Retina (tissue), 1 donor: Measurements from ENCODE around the gene KLC3.

Source experiments
- DNase-seq: peaks from one replicate; pipeline ENCODE4 v3.0.0-alpha.2; 2016

KLC3 gene

GRCh38 chr19:45349430-45349941, 8.9 kb downstream of the KLC3 start:
- no peak for DNase-seq

GRCh38 chr19:45350477-45351058, 10.0 kb downstream of the KLC3 start:
- DNase-seq, result no peak

- no peak for DNase-seq
Measured at GRCh38 chr19:45351401-45351952, 10.9 kb downstream of the KLC3 start.

GRCh38 chr19:45352062-45352461, 11.5 kb downstream of the KLC3 start:
- DNase-seq, result no peak

GRCh38 chr19:45352471-45352870, 11.9 kb downstream of the KLC3 start:
- no peak for DNase-seq

- no peak for DNase-seq
Measured at GRCh38 chr19:45352914-45353796, 12.6 kb downstream of the KLC3 start.

- DNase-seq, result no peak
Measured at GRCh38 chr19:45354241-45354842, 13.8 kb downstream of the KLC3 start.

GRCh38 chr19:45355402-45355801, 14.9 kb downstream of the KLC3 start:
- no peak for DNase-seq

- no peak for DNase-seq
Measured at GRCh38 chr19:45355910-45356309, 15.4 kb downstream of the KLC3 start.

GRCh38 chr19:45356760-45357444, 16.4 kb downstream of the KLC3 start:
- DNase-seq, result no peak

GRCh38 chr19:45357445-45357783, 16.9 kb downstream of the KLC3 start:
- DNase-seq, result no peak

- no peak for DNase-seq
Measured at GRCh38 chr19:45358213-45358792, 17.8 kb downstream of the KLC3 start.

GRCh38 chr19:45361608-45362007, 21.1 kb downstream of the KLC3 start:
- no peak for DNase-seq

GRCh38 chr19:45362291-45362690, 21.7 kb downstream of the KLC3 start:
- DNase-seq, result no peak

- DNase-seq, result no peak
Measured at GRCh38 chr19:45363861-45364459, 23.4 kb downstream of the KLC3 start.

GRCh38 chr19:45364696-45365095, 24.1 kb downstream of the KLC3 start:
- no peak for DNase-seq

GRCh38 chr19:45368127-45368526, 27.6 kb downstream of the KLC3 start:
- DNase-seq, result no peak

GRCh38 chr19:45368737-45369340, 28.3 kb downstream of the KLC3 start:
- no peak for DNase-seq

- DNase-seq, result peak; percentile 97
Measured at GRCh38 chr19:45370410-45371204, 30.1 kb downstream of the KLC3 start, which contains the start of gene ERCC2. TSS of gene ERCC2 (minus strand) at chr19:45370573. CDS start at chr19:45370540, 33 bp downstream.

GRCh38 chr19:45376045-45376724, 35.6 kb downstream of the KLC3 start:
- DNase-seq, result no peak
